C4-2B (cell line): ENCODE measurements around the gene CAMK2A.

Experiments used
- H3K27ac ChIP-seq: fragments of 450-650 bp; 2 replicates; pipeline ENCODE4 v1.5.1; 2017
- CTCF ChIP-seq: fragments of 450-650 bp; conservative IDR thresholded peaks from 2 replicates; pipeline ENCODE4 v1.5.1; 2017; ENCODE audit warnings: mild to moderate bottlenecking
- ZFX ChIP-seq: fragments of 450-650 bp; IDR thresholded peaks from 2 replicates; pipeline ENCODE4 v1.6.1; 2017

The CAMK2A gene

GRCh38 chr5:150196514-150196913 lies 93.1 kb downstream of the CAMK2A start:
- no peak for TF ChIP-seq CTCF
- no peak for TF ChIP-seq ZFX
- no peak overlapping the region for H3K27ac ChIP-seq

GRCh38 chr5:150195736-150196485 lies 93.7 kb downstream of the CAMK2A start:
- H3K27ac ChIP-seq, result no peak overlapping the region
- no peak for TF ChIP-seq CTCF
- TF ChIP-seq ZFX, result no peak

- TF ChIP-seq ZFX, result no peak
- H3K27ac ChIP-seq, result no peak overlapping the region
These were observed 97.1 kb downstream of the CAMK2A start for GRCh38 chr5:150192462-150192861.

- H3K27ac ChIP-seq, result no peak overlapping the region
- TF ChIP-seq ZFX (no peak), CTCF (no peak)
These were observed 98.6 kb downstream of the CAMK2A start for GRCh38 chr5:150190987-150191386.

- no peak for TF ChIP-seq ZFX
- TF ChIP-seq CTCF, result no peak
- H3K27ac ChIP-seq, result no peak overlapping the region
These were observed 99.0 kb downstream of the CAMK2A start for GRCh38 chr5:150190503-150190979.

- H3K27ac ChIP-seq, result no peak within 1 kb of the TSS
- TF ChIP-seq ZFX, result no peak
- TF ChIP-seq CTCF, result no peak
These were observed 99.7 kb downstream of the CAMK2A start, which contains the start of gene SLC6A7 for GRCh38 chr5:150189728-150190502. TSS of gene SLC6A7 (plus strand) at chr5:150190062. CDS start at chr5:150190328, 266 bp downstream.

- no peak overlapping the region for H3K27ac ChIP-seq
- no peak for TF ChIP-seq CTCF
- TF ChIP-seq ZFX, result no peak
These were observed 100.2 kb downstream of the CAMK2A start for GRCh38 chr5:150189326-150189725.
